GF-D8 (cell line): ENCODE data around the gene HIKESHI.
"Not testable (repeated sequence)": the region's sequence is repeated elsewhere in the genome, so short reads cannot be mapped to it uniquely, and the experiment has no call there.

Source experiments
- DNase-seq: peaks from one replicate; lab custom pipeline; 2025; lab: John Stamatoyannopoulos, UW

Gene HIKESHI

DNA sequence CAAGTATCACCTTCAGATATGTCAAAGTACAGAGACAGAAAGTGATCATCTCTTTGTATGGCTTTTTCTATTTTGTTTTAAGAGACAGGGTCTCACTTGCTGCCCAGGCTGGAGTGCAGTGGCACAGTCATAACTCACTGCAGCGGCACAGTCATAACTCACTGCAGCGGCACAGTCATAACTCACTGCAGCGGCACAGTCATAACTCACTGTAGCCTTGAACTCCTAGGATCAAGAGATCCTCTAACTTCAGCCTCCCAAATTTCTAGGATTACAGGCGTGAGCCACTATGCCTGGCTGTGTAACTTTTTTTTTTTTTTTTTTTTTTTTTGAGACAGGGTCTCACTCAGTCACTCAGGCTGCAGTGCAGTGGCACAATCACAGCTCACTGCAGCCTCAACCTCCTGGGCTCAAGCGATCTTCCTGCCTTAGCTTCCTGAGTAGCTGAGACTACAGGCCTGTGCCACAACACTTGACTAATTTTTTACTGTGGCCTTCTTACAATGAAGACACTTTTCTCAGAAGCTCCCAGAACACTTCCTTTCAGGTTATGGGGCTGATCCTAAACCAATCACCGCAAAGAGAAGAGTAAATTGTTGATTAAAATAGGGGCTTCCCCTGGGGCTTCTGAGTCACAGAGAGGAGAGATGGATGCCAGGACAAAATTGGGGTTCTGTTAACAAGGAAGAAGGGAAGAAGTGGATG is 9.0 kb upstream of the HIKESHI start:
- no peak for DNase-seq

DNA sequence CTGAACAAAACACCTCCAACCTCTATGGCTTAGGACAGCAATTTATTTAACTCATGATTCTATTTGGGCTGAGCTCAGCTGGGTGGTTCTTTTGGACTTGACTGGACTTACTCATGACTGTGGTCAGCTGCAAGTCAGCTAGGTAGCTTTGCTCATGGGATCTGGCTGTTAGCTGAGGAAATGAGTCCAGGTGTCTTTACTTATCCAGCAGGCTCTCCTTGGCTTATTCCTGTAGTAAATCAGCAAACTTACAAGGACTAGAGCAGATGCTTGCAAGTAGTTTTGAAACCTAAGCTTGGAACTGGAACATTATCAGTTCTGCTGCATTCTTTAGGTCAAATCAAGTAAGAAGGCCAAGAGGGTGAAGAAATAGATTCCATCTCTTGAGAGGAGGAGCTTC is 8.0 kb upstream of the HIKESHI start:
- no peak for DNase-seq

DNA sequence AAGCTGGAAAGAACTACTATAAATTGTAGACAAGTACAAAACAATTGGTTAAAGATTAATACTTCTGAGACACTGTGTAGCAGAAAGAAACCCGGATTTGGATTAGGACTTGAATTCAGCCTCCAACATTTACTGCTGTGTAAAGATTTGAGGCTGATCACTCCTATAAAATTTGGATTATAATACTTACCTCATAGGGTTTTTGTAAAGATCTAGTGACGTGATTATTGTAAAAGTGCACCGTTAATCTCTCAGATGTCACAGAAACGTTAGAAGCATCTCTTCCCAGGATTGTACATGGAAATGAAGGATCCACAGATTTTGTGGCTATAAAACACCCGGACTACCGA is 323 bp upstream of the HIKESHI start:
- no peak for DNase-seq

DNA sequence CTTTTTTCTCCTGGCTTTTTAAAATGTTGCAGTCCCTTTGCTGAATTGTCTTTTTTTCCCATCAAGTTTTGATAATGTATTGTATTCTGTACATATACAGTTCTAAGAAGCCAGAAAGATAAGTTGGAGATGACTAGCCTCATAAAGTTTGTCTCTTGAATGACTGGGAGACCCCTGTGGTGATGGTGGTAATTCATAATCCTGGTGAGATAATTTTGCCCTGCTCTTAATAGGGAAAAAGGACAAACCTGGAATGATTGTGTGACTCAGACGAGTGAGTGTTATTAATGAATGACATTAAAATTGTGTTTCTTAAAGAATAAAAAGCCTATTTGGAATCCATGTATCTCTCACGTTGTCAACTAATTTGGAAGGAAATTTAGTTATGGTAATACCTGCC is 1.2 kb downstream of the HIKESHI start:
- DNase-seq, result no peak

DNA sequence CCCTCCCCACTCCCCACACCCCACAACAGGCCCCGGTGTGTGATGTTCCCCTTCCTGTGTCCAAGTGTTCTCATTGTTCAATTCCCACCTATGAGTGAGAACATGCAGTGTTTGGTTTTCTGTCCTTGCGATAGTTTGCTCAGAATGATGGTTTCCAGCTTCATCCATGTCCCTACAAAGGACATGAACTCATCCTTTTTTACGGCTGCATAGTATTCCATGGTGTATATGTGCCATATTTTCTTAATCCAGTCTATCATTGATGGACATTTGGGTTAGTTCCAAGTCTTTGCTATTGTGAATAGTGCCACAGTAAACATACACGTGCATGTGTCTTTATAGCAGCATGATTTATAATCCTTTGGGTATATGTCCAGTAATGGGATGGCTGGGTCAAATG is 6.7 kb downstream of the HIKESHI start:
- not testable (repeated sequence) for DNase-seq

DNA sequence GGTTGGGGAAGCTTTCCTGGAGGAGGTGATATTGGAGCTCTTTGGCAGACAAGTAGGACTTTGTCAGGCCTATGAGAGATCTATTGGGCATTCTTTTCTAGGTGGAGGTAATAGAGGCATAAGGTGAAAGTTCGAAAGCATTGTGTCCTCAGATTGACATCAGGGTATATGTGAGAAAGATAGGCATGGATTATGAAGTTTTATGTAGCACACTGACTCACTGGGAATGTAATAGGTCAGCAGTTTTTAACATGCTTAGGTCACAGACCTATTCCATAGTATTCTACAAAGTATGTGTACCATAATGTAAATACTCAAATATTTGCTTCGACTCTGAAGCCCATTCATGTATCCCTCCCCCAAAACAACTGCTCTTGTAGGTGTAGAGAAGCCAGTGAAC is 11.8 kb downstream of the HIKESHI start:
- DNase-seq, result no peak

DNA sequence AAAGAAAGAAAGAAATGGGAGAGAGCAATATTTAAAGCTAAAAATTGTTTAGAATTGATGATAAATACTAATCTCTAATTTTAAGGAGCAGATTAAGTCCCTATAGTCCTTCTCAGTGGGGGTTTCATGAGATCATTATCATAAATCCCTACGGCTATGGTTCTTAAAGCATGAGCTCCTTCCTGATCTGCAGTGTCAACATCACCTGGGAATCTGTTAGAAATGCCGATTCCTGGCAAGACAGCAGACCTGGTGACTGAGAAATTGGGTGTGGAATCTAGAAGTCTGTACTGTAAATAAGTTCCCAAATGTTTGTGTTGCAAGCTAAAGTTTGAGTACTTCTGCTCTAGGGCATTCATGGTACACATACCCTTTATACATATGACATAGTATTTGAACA is 12.6 kb downstream of the HIKESHI start:
- no peak for DNase-seq

DNA sequence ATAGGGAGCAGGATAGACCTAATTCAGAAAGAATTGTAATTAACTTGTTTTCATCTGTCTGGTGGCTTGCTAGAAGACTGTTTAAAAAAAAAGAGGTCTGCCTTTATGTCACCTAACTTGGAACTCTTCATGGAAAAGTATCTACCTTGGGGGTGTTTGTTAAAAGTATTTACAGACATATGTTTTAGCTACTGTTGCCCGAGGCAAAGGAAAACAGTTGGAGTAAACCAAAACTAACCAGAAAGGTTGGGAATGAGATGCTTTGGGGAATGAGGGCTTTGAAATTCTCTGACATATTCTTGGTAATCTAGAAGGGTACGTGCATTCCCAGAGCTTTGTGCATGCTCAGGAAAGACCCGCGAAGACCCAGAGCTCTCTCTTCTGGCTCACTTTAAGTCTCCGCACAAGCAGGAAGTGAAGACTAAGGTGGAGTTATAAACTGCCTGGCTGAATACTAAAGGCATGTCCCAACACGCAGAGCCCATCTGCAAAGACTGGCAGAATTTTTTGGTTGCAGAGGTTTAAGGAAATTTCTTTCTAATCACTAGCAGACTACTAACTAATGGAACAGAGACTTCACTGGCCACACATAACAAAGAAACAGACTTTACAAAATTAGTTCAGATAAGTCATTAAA is 33.2 kb downstream of the HIKESHI start:
- DNase-seq, result no peak

DNA sequence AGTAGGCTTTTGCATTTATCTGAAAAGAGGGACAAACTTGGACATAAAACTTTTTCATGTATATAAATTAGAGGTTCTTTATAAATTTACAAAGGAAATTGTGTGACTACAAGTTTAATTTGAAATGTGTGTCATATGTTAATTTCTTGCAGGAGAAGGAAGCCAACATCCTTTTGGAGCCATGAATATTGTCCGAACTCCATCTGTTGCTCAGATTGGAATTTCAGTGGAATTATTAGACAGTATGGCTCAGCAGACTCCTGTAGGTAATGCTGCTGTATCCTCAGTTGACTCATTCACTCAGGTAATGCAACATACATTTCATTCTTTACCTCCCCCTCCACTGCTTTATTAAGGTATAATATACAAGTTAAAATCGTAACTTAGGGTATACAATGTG is 35.2 kb downstream of the HIKESHI start:
- DNase-seq, result no peak

DNA sequence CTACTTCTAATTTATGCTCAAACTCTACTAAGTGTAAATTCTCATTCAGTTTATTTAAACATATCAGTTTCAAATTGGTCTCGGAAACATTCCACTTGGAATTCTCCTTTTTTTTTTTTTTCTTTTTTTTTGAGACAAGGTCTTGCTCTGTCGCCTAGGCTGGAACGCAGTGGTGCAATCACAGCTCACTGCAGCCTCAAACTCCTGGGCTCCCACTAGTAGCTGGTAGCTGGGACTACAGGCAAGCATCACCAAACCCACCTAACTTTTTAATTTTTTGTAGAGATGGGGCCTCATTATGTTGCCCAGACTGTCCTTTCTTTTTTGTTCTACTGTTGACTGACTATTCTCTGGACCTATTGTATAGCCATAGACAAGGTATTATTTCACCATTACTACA is 39.3 kb downstream of the HIKESHI start:
- DNase-seq, result no peak

DNA sequence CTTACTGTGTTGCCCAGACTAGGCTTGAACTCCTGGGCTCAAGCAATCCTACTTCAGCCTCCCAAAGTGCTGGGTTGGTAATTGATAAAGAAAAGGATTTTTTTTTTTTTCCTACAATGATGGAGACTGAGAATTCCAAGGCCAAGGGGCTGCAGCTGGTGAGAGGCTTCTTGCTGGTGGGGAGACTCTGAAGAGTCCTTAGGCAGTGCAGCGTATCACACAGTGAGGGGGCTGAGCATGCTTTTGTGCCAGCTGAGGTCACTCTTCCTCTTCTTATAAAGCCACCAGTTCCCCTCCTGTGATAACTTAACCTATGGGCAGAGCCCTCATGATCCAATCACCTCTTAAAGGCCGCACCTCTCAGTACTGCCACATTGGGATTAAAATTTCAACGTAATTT is 44.5 kb downstream of the HIKESHI start:
- DNase-seq, result no peak

DNA sequence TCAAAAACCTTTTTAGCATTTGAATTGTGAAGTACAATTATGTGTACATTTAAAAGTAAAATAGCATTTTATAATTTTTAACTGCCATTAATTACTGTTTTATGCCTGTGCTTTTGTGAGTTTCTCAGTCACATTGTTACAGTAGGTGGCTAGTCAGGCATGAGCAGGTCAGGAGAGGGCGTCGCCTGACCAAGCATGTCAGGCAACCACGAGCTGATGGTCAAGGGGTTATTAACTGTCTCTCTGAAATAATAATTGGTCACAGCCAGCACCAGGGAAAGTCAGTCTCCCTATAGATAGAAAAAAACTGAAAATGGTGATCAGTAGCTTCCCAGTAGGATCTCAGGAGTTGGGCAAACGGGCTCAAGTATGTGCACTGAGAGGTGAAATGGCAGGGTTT is 53.2 kb downstream of the HIKESHI start:
- no peak for DNase-seq

DNA sequence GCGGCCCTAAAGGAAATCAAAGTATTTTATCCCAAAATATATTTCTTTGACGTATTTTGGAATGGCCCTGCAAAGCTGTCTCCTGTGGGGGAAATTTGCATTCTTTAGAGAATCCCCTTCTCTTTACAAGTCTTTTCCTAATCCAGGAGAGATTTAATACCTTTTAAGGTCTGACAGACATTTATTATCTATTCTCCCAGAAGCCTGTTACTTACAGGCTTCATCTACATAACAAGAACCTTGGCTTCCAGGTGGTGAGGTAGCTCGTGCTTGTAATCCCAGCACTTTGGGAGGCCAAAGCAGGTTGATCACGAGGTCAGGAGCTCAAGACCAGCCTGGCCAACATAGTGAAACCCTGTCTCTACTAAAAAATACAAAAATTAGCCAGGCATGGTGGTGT is 55.4 kb downstream of the HIKESHI start:
- DNase-seq, result not testable (repeated sequence)

DNA sequence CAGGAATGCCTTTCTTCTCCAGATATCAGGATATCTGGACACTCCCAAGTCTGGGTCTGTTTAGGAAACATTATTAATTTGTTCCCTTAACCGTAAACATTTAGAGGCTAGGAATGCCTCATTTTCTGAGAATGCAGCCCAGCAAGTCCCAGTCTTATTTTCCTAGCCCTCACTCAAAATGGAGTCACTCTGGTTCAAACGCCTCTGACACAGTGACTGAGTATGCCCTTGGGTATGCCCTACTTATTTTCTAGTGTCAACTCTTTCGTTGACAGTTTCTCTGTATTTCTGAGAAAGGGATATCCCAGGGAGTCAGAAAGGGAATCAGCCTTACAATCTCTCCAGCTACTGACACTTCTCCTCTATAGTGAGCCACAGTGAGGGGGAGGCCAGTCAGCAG is 56.7 kb downstream of the HIKESHI start:
- DNase-seq, result no peak

DNA sequence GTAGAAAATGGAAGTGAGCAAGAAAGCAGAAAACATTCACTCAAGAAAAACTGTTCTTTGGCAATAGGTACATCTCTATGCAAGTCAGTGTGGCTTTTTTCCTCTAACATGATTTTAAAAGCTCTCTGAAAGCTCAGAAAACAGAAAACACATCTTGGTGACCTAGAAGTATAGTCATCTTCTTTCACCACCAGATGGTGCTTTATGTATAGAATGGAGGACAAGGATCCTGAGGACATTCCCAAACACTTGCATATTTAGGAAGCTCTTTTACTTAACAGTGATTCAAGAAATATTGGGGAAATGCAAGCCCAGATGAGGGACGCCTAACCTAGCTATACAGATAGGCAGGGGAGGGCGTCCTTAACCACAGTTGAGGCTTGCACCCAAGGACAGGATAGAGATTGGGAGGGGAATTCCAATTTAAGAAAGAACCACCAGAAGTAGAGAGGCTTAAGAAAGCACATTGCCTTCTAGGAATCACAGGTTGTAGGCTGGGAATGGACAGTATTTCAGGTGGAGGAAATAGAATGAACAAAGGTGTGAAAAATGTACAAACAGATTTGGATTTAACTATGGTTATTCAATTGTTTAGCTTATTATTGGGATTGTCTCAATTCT is 58.8 kb downstream of the HIKESHI start:
- DNase-seq, result no peak

DNA sequence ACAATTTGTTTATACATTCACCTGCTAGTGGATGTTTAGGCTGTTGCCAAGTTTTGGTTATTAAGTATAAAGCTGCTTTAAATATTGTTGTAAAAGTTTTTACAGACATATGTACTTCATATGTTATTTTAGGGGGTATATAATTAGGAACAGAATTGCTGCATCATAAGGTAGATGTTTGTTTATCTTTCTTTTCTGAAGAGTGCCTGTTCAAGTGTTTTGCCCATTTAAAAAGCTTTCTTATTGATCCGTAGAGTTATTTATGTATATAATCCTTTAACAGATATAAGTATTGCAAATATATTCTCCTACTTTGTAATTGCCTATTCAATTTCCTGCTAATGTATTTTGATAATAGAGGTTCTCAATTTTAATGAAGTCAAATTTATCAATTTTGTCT is 61.4 kb downstream of the HIKESHI start:
- no peak for DNase-seq

DNA sequence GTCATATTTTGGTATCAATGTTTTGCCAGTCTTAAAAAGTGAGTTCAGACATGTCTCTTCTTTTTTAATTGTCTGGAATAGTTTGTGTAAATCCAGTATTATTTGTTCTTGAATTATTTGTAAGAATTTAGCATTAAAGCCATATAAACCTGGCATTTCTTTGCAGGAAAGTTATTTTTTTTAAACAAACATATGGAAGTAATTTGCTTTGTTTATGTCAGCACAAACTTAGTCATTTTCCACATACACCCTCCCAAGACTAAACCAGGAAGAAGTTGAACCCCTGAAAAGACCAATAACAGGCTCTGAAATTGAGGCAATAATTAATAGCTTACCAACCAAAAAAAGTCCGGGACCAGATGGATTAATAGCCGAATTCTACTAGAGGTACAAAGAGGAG is 63.5 kb downstream of the HIKESHI start:
- DNase-seq, result no peak

DNA sequence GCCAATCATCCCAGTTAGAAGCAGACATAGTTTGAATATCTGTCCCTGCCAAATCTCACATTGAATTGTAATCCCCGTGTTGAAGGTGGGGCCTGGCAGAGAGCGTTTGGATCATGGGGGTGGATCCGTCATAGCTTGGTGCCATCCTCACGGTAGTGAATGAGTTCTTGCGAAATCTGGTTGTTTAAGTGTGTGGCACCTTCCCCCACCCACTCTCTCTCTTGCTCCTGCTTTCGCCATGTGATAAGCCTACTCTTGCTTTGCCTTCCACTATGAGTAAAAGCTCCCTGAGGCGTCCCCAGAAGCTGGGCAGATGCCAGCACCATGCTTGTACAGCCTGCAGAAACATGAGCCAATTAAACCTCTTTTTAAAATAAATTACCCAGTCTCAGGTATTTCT is 67.6 kb downstream of the HIKESHI start:
- no peak for DNase-seq

DNA sequence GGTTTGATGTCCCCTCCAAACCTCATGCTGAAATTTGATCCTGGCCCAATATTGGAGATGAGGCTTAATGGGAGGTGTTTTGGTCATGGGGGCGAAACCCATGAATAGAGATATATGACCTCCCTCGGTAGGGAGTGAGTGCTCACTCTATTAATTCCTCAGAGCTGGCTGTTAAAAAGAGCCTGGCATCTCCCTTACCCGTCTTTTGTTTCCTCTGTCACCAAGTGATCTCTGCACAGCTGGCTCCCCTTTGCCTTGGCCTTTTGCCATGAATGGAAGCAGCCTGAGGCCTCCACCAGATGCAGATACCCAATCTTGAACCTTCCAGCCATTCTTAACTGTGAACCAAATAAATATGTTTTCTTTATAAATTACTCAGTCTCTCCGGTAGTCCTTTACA is 68.1 kb downstream of the HIKESHI start:
- DNase-seq, result no peak

DNA sequence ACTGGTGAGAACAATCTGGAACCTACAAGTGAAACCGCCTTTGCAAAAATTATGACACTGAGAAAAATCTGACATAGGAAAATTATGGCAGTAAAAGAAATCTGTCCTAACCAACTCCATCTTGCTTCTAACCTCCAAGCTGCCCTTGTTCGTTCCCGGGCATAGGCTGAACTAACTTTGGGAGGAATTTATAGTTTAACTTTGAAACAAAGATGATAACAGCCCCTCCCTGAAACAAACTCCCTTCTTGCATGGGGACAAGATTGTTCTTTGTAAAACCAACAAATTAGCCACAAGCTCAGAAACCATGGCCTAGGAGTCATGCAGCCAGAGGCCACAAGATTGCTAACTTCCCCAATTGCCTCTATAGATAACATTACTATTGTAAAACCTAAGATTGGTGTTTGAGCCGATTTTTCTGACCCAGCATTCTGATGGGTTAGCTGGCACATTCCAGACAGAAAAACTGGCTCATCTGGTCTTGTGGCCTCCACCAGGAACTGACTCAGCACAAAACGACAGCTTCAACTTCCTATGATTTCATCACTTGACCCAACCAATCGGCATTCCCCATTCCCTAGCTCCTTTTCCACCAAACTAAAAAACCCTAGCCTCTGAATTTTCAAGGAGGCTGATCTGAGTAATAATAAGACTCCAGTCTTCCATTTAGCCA is 69.0 kb downstream of the HIKESHI start:
- peak; percentile 21 for DNase-seq

DNA sequence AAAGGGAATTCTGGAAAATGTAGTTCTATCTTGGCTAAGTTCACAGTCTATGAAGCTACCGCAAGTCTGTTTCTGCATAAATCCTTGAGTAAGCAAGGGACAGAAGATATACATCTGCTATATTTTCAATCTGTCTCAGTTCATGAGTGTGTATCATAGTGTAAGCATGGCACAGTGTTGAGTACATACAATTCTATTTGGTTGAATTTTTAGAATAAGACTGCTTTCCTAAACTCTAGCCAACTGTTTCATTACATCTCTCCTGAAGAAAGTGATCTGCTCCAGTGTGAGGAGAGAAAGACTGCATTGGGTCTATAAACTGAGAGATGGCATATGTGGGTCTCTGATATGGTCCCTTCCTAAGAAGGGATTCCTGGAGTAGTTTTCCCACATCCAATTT is 70.0 kb downstream of the HIKESHI start:
- DNase-seq, result no peak

DNA sequence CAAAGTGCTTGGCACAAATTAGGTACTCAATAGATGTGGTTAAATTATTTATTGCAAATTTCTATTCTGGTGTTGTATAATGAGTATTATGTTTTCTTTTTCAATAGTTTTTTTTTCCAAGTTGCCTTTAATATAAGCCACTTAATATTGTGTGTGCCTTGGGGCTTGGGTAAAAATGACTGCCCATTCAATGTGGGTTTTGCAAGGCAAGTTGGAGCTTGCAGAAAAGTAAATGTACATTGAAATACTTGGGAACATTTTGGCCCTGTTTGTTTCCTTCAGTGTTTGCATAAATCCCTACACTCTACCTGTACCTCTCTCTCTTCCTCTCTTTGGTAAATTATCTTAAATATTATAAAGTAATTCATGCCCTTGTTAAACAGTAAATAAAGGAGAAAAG is 70.5 kb downstream of the HIKESHI start:
- DNase-seq, result no peak

DNA sequence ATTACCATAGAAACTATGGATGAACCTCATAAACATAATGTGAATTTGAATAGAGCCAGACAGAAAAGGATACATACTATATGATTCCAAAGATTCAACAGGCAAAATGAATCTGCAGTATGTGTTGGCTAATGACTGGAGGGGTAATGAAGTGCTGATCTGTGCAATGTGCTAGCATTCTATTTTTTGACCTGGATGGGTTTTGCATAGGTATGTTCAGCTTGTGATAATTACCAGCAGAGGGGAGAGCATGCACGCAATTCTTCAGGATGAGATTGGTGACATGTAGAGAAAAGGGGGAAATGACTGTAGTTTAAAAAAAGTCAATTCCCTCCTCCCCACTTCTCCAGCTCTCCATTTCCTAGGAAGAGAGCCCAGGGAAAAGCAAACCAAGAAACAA is 72.0 kb downstream of the HIKESHI start:
- DNase-seq, result no peak
